Measurements from ENCODE around the gene TSR2.

DNA sequence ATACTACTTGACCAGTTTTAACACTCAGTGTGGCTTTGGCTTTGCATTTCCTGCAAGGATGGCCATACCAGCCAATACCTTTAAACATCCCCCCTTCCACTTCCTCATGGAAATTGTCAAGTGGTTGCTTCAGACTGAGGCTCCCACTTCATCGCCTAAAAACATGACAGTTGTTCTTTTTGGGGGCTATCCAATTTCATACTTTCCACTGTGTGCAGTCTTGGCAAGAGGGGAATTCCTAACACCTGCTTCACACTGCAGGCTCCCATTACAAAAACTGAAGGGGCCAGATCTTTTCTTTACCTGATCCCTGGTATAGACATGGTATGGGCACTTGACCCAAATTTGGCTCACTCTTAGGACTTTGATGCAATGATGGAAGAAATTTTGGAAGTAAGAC, 28.5 kb upstream of the TSR2 start:
- no peak for TF ChIP-seq CTCF (conservative IDR thresholded peaks at IDR 0.05; ENCODE audit: low read length)
- TF ChIP-seq EZH2phosphoT487 (IDR thresholded peaks at IDR 0.05; ENCODE audit: borderline replicate concordance): no peak

Data from Loucy (cell line).